ENCODE data around the gene LRP10. TPM values are rescaled to one million over a fixed set of nuclear protein-coding genes. Genes with fewer than 3 reads are reported as not detected.

The LRP10 gene
- total RNA-seq, 3 donors from 2014 or later, result 70.1 to 97.5 (median 82.3) TPM

DNA sequence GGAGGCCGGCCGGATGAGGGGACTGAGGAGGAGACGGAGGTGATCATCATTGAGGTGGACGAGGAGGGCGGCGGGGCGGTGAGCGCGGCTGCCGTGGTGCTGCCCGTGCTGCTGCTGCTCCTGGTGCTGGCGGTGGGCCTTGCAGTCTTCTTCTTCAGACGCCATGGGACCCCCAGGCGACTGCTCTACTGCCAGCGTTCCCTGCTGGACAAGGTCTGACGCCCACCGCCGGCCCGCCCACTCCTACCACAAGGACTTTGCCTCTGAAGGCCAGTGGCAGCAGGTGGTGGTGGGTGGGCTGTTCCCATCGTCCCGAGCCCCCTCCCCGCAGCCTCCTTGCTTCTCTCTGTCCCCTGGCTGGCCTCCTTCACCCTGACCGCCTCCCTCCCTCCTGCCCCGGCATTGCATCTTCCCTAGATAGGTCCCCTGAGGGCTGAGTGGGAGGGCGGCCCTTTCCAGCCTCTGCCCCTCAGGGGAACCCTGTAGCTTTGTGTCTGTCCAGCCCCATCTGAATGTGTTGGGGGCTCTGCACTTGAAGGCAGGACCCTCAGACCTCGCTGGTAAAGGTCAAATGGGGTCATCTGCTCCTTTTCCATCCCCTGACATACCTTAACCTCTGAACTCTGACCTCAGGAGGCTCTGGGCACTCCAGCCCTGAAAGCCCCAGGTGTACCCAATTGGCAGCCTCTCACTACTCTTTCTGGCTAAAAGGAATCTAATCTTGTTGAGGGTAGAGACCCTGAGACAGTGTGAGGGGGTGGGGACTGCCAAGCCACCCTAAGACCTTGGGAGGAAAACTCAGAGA lies 25.5 kb upstream of the LRP10 start:
- H3K36me3 ChIP-seq, result peaks cover 6% of the 10 kb centered on the region
- TF ChIP-seq, protein P1, sequence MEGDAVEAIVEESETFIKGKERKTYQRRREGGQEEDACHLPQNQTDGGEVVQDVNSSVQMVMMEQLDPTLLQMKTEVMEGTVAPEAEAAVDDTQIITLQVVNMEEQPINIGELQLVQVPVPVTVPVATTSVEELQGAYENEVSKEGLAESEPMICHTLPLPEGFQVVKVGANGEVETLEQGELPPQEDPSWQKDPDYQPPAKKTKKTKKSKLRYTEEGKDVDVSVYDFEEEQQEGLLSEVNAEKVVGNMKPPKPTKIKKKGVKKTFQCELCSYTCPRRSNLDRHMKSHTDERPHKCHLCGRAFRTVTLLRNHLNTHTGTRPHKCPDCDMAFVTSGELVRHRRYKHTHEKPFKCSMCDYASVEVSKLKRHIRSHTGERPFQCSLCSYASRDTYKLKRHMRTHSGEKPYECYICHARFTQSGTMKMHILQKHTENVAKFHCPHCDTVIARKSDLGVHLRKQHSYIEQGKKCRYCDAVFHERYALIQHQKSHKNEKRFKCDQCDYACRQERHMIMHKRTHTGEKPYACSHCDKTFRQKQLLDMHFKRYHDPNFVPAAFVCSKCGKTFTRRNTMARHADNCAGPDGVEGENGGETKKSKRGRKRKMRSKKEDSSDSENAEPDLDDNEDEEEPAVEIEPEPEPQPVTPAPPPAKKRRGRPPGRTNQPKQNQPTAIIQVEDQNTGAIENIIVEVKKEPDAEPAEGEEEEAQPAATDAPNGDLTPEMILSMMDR (IDR thresholded peaks at IDR 0.05), result no peak
- no peak for TF ChIP-seq POLR2A (IDR thresholded peaks at IDR 0.05)
- TF ChIP-seq POLR2AphosphoS5 (IDR thresholded peaks at IDR 0.05), result no peak
- peaks cover 14 to 23% of the 10 kb centered on the region in 2 donors for H3K4me1 ChIP-seq
- H3K27me3 ChIP-seq, result no peaks in the 10 kb centered on the region
- peak overlapping the region in 1 of 3 donors; percentile 19 for H3K4me3 ChIP-seq
- H3K27ac ChIP-seq, result peak overlapping the region; percentile 91 to 97
- no peak for DNase-seq (ENCODE audit: low spot score in 2 of 2)
- intact Hi-C loops (cut with DNase I; ENCODE audit: low total_unique reads), result no loop called here
- H3K9me3 ChIP-seq, result no peaks in the 10 kb centered on the region

DNA sequence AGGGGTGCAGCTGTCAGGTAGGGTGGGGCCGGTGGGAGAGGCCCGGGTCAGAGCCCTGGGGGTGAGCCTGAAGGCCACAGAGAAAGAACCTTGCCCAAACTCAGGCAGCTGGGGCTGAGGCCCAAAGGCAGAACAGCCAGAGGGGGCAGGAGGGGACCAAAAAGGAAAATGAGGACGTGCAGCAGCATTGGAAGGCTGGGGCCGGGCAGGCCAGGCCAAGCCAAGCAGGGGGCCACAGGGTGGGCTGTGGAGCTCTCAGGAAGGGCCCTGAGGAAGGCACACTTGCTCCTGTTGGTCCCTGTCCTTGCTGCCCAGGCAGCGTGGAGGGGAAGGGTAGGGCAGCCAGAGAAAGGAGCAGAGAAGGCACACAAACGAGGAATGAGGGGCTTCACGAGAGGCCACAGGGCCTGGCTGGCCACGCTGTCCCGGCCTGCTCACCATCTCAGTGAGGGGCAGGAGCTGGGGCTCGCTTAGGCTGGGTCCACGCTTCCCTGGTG lies 24.7 kb upstream of the LRP10 start:
- Histone ChIP-seq H3K36me3 (peaks cover 6% of the 10 kb centered on the region), H3K27ac (peak overlapping the region; percentile 91 to 97), H3K9me3 (no peaks in the 10 kb centered on the region), H3K27me3 (no peaks in the 10 kb centered on the region), H3K4me1 (peaks cover 22 to 27% of the 10 kb centered on the region in 2 donors), H3K4me3 (peak overlapping the region in 1 of 3 donors; percentile 13)
- no peak for DNase-seq (ENCODE audit: low spot score in 2 of 2)
- TF ChIP-seq POLR2AphosphoS5 (IDR thresholded peaks at IDR 0.05) (no peak), POLR2A (IDR thresholded peaks at IDR 0.05) (no peak)
- TF ChIP-seq, protein P1 (IDR thresholded peaks at IDR 0.05), result no peak
- intact Hi-C loops (cut with DNase I; ENCODE audit: low total_unique reads), result no loop called here

DNA sequence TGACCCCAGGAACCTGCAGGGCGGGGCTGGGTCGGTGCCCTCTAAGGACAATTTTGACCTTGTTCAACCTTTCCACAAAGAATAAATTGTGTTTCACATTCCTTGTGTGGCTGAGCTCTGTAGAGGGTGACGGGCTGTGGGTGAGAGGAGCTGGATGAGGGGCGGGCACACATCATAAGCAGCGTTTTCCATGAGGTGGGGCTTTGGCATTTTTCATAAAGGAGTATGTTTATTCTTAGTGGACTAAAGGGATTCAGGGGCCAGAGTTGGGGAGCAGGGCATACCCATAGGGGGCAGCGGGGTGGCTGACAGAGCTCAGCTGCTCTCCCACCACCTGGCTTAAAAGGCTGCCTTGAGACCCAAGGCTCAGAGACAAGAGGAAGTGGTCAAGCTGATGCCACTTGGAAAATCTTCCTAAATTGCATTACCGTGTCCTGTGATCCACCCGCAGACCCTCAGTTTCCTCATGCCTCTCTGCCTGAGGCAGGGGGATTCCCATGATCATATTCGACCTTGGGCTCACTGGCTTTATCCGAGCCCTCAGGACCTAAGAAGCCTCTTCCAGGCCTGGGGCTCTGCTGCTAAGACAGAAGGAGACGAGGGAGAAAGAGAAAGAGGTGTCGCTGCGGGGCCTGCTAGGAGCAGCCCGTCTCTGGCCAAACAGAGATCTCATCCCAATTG lies 23.7 kb upstream of the LRP10 start:
- Histone ChIP-seq H3K4me3 (peak overlapping the region; percentile 6 to 50 (median 7)), H3K36me3 (peaks cover 6% of the 10 kb centered on the region), H3K9me3 (no peaks in the 10 kb centered on the region), H3K27ac (peak overlapping the region; percentile 91 to 97), H3K27me3 (no peaks in the 10 kb centered on the region), H3K4me1 (peaks cover 26 to 29% of the 10 kb centered on the region in 2 donors)
- TF ChIP-seq POLR2A (IDR thresholded peaks at IDR 0.05) (no peak), POLR2AphosphoS5 (IDR thresholded peaks at IDR 0.05) (peak in 1 of 3 donors; percentile 7)
- TF ChIP-seq, protein P1 (IDR thresholded peaks at IDR 0.05), result no peak
- DNase-seq (ENCODE audit: low spot score in 2 of 2), result no peak
- intact Hi-C loops (cut with DNase I; ENCODE audit: low total_unique reads), result no loop called here

DNA sequence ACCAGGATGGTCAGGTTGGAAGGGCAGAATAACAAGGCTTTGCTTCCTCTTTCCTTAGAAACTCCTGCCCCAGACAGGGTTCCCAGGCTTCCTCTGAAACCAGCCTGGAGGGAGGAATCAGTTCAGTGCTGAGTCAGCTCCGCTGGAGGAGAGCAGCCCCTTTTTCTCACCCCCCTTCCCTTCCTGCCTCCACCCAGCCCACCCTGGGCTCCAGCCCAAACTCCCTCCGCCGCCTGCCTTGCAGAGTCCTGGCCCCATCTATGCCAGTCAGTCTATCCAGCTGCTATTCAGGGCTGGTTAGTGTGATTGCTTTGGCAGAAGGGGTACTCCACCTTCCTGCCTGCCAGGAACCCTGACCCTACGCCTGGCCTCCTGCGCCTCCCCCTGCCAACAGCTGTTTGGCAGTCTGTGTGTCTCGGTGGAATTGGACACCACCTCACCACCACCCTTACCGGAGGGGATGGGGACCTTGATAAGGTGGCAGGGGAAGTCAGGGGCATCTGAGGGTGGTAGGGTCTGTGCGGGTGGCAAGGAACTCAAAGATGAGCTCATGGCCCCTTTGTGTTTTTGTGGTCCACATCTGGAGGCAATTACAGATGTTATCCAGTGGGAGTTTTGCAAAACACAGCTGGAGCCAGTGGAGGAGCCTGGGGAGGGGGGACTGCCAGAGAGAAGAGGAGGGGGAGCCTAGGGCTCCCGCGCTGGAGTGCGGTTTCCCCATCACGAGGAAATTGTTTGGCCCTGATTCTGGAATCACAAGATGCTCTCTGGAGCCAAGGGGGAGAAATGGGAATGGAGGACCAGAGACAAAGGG lies 23.0 kb upstream of the LRP10 start:
- Histone ChIP-seq H3K9me3 (no peaks in the 10 kb centered on the region), H3K27ac (peak overlapping the region; percentile 91 to 97), H3K36me3 (peaks cover 6% of the 10 kb centered on the region), H3K27me3 (no peaks in the 10 kb centered on the region), H3K4me3 (peak overlapping the region; percentile 15 to 50 (median 22)), H3K4me1 (peaks cover 28 to 30% of the 10 kb centered on the region in 2 donors)
- peak; percentile 19 to 91 (median 85) for TF ChIP-seq POLR2AphosphoS5 (IDR thresholded peaks at IDR 0.05)
- no peak for TF ChIP-seq POLR2A (IDR thresholded peaks at IDR 0.05)
- DNase-seq (ENCODE audit: low spot score in 2 of 2), result peak in 1 of 2 donors; percentile 70
- intact Hi-C loops (cut with DNase I; ENCODE audit: low total_unique reads), result no loop called here

DNA sequence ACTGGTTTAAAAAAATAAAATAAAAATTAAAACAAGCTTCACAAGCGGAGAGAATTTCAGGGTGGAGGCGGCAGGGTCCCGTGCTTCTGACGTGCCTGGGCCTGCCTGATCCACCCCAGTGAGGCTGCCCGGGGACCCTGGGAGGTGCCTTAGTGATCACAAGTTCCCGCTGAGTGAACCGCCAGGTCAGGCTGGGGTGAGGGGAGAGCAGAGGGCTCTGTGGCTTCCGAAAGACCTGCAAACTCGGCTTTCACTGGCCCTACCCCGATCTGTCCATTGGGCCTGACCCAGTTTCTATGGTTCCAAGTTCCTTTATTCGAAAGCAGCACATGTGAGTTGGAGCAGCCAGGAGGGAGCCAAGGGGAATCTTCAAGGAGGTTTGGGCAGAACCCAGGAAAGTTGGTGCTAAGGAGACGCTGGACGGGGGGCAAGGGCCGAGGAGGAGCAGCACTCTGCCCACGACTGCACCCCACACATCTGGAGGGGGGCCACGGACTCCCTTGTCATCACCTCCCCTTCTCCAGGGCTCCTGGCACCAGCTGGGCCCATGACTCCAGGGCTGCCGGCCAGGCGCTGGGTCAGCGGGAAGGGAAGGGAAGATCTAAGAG lies 22.2 kb upstream of the LRP10 start:
- DNase-seq (ENCODE audit: low spot score in 2 of 2), result peak; percentile 50 to 63
- H3K27me3 ChIP-seq, result no peaks in the 10 kb centered on the region
- H3K27ac ChIP-seq, result peak overlapping the region; percentile 91 to 97
- intact Hi-C loops (cut with DNase I; ENCODE audit: low total_unique reads), result no loop called here
- no peaks in the 10 kb centered on the region for H3K9me3 ChIP-seq
- peaks cover 28 to 30% of the 10 kb centered on the region in 2 donors for H3K4me1 ChIP-seq
- TF ChIP-seq, protein P1 (IDR thresholded peaks at IDR 0.05), result no peak
- peak; percentile 8 to 42 (median 15) for TF ChIP-seq POLR2AphosphoS5 (IDR thresholded peaks at IDR 0.05)
- H3K4me3 ChIP-seq, result peak overlapping the region; percentile 3 to 50 (median 11)
- peaks cover 5% of the 10 kb centered on the region for H3K36me3 ChIP-seq
